Fibroblast of lung (primary cell): ENCODE results near the gene CCDC82. TPM values are rescaled to one million over a fixed set of nuclear protein-coding genes. Genes with fewer than 3 reads are reported as not detected.

Experiments used
- DNase-seq, 2 donors: peaks; one replicate each; pipeline versions ENCODE4 v3.0.0 to v3.0.0-alpha.2; 2010; ENCODE audit warnings: low read depth in 2 of 2
- H2AFZ ChIP-seq: 2 replicates; pipeline ENCODE4 v1.5.1; 2012; ENCODE audit warnings: low read length, control low read depth, inconsistent platforms
- H3K27ac ChIP-seq: 2 replicates; pipeline ENCODE4 v1.5.1; 2011; ENCODE audit warnings: low read length, control low read depth; ENCODE audit not compliant: insufficient read depth
- H3K27me3 ChIP-seq: 2 replicates; pipeline ENCODE4 v1.5.1; 2011; ENCODE audit warnings: mild to moderate bottlenecking, low read length; ENCODE audit not compliant: control insufficient read depth, insufficient read depth
- H3K36me3 ChIP-seq: 2 replicates; pipeline ENCODE4 v1.5.1; 2011; ENCODE audit warnings: low read length; ENCODE audit not compliant: control insufficient read depth, insufficient read depth
- H3K4me1 ChIP-seq: 2 replicates; pipeline ENCODE4 v1.5.1; 2011; ENCODE audit warnings: low read length; ENCODE audit not compliant: control insufficient read depth, insufficient read depth; ENCODE audit errors: extremely low read depth
- H3K4me2 ChIP-seq: 2 replicates; pipeline ENCODE4 v1.5.1; 2011; ENCODE audit warnings: low read length, control low read depth; ENCODE audit not compliant: insufficient read depth; ENCODE audit errors: extremely low read depth
- H3K4me3 ChIP-seq, 4 experiments: fragments of 200-600 bp in 1 of 4; sonication (generic) in 1 of 4; replicated peaks in 1 of 4; 2 replicates each; pipeline ENCODE4 v1.5.1; 2011 to 2016; ENCODE audit warnings: low read length in 4 of 4, low read depth in 3 of 4, mild to moderate bottlenecking in 3 of 4, control low read depth in 2 of 4, inconsistent platforms in 1 of 4, mixed read lengths in 1 of 4; ENCODE audit not compliant: insufficient read depth in 1 of 4; ENCODE audit errors: control extremely low read depth in 1 of 4
- H3K79me2 ChIP-seq: 2 replicates; pipeline ENCODE4 v1.5.1; 2012; ENCODE audit warnings: mild to moderate bottlenecking, low read length, inconsistent platforms; ENCODE audit not compliant: control insufficient read depth, insufficient read depth
- H3K9ac ChIP-seq: 2 replicates; pipeline ENCODE4 v1.5.1; 2011; ENCODE audit warnings: mild to moderate bottlenecking, low read length, control low read depth; ENCODE audit not compliant: insufficient read depth
- H3K9me3 ChIP-seq: 2 replicates; pipeline ENCODE4 v1.5.1; 2012; ENCODE audit warnings: low read depth, low read length; ENCODE audit not compliant: control insufficient read depth, insufficient read depth
- H4K20me1 ChIP-seq: 2 replicates; pipeline ENCODE4 v1.5.1; 2011; ENCODE audit warnings: low read length; ENCODE audit not compliant: control insufficient read depth, insufficient read depth; ENCODE audit errors: extremely low read depth
- CTCF ChIP-seq, 2 donors: IDR thresholded peaks in 1 of 2; conservative IDR thresholded peaks in 1 of 2; 1 replicate in 1 of 2; 2 replicates in 1 of 2; pipeline ENCODE4 v1.5.1; 2011 to 2012; ENCODE audit warnings: low read length in 2 of 2, control low read depth in 1 of 2, inconsistent platforms in 1 of 2, low read depth in 1 of 2, mild to moderate bottlenecking in 1 of 2
- EZH2 ChIP-seq: IDR thresholded peaks from 2 replicates; pipeline ENCODE4 v1.5.1; 2012; ENCODE audit warnings: low read length, control low read depth, mild to moderate bottlenecking; ENCODE audit errors: missing control alignments
- polyA plus RNA-seq, 2 donors: library from polyadenylated mRNA; depleted of rRNA in 1 of 2; stranded (reverse) in 1 of 2; unstranded in 1 of 2; fragments of >200 nt; gene quantifications; 2 replicates each; pipeline ENCODE4 v1.2.1, GENCODE V29; 2011 to 2012; ENCODE audit warnings: missing spikeins in 1 of 2
- total RNA-seq: library from RNA; depleted of rRNA; stranded (reverse); fragments of >200 nt; gene quantifications from 2 replicates; pipeline ENCODE4 v1.2.1, GENCODE V29; 2014

The CCDC82 gene
- total and polyA plus RNA-seq, 2 donors (not counting 1 experiment from before 2014, with no cell fraction given) = 14.2 to 19.5 TPM

- Histone ChIP-seq H3K79me2 (no peaks in the 10 kb centered on the region), H3K36me3 (no peaks in the 10 kb centered on the region)
- no peak for TF ChIP-seq CTCF (conservative IDR thresholded peaks at IDR 0.05 in 1 of 2, IDR thresholded peaks at IDR 0.05 in 1 of 2; ENCODE audit: low read depth in 1 of 2, low read length in 2 of 2)
- no peak for TF ChIP-seq EZH2
Observed at GRCh38 chr11:96400697-96401096, 11.0 kb upstream of the CCDC82 start.

GRCh38 chr11:96397863-96398262, 8.2 kb upstream of the CCDC82 start:
- H3K36me3 ChIP-seq = no peaks in the 10 kb centered on the region
- no peak for DNase-seq
- no peaks in the 10 kb centered on the region for H3K4me1 ChIP-seq
- H3K4me2 ChIP-seq = no peak overlapping the region
- no peak overlapping the region for H2AFZ ChIP-seq
- no peak overlapping the region for H3K4me3 ChIP-seq
- TF ChIP-seq CTCF (conservative IDR thresholded peaks at IDR 0.05 in 1 of 2, IDR thresholded peaks at IDR 0.05 in 1 of 2; ENCODE audit: low read depth in 1 of 2, low read length in 2 of 2) = no peak
- TF ChIP-seq EZH2 = no peak
- H3K27ac ChIP-seq = no peak overlapping the region
- H3K79me2 ChIP-seq = no peaks in the 10 kb centered on the region
- H3K27me3 ChIP-seq = no peaks in the 10 kb centered on the region
- H4K20me1 ChIP-seq = no peaks in the 10 kb centered on the region
- no peaks in the 10 kb centered on the region for H3K9me3 ChIP-seq
- H3K9ac ChIP-seq = no peak overlapping the region

More at GRCh38 chr11:96400697-96401096, 11.0 kb upstream of the CCDC82 start:
- no peaks in the 10 kb centered on the region for H3K9me3 ChIP-seq
- no peaks in the 10 kb centered on the region for H3K4me1 ChIP-seq
- DNase-seq = no peak
- H3K27me3 ChIP-seq = no peaks in the 10 kb centered on the region
- no peak overlapping the region for H3K27ac ChIP-seq
- no peak overlapping the region for H3K4me2 ChIP-seq
- no peak overlapping the region for H3K4me3 ChIP-seq
- H2AFZ ChIP-seq = no peak overlapping the region
- no peaks in the 10 kb centered on the region for H4K20me1 ChIP-seq
- H3K9ac ChIP-seq = no peak overlapping the region

- Histone ChIP-seq H2AFZ (no peak overlapping the region), H3K4me3 (no peak overlapping the region), H4K20me1 (no peaks in the 10 kb centered on the region), H3K36me3 (no peaks in the 10 kb centered on the region), H3K9me3 (no peaks in the 10 kb centered on the region), H3K9ac (no peak overlapping the region), H3K79me2 (peaks cover 9% of the 10 kb centered on the region), H3K4me1 (peaks cover 2% of the 10 kb centered on the region), H3K27me3 (no peaks in the 10 kb centered on the region), H3K27ac (no peak overlapping the region), H3K4me2 (no peak overlapping the region)
- DNase-seq = no peak
- TF ChIP-seq EZH2 (no peak), CTCF (conservative IDR thresholded peaks at IDR 0.05 in 1 of 2, IDR thresholded peaks at IDR 0.05 in 1 of 2; ENCODE audit: low read depth in 1 of 2, low read length in 2 of 2) (no peak)
Observed at GRCh38 chr11:96396637-96397036, 6.9 kb upstream of the CCDC82 start.
